ENCODE measurements around the gene CLC.

DNA sequence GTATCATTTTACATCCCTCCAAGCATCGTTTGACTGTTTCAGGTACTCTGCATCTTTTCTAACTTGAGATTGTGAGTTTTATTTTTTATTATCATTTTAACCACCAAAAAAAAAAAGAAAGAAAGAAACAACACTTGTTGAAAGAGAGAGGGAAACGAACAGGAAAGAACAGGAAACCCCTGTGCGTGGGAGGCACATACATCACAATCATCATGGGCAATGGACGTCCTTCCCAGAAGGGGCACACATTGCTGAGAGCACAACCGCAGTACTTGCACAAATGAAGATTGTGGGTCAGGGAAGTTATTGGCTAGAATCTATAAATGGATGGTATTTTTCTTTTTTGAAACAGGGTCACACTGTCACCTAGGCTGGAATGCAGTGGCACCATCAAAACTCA is 1.7 kb downstream of the CLC start:
- TF ChIP-seq CTCF (conservative IDR thresholded peaks at IDR 0.05; ENCODE audit: low read depth, low read length) (no peak), EZH2phosphoT487 (IDR thresholded peaks at IDR 0.05; ENCODE audit: borderline replicate concordance, low read length) (no peak)
